B cell (primary cell): Measurements from ENCODE around the gene KHK. TPM values are rescaled to one million over a fixed set of nuclear protein-coding genes. Genes with fewer than 3 reads are reported as not detected.

ENCODE experiments used
- ATAC-seq: fragments of 200-7000 bp; cut with Tn5 transposase; one replicate; pipeline ENCODE4 v1.10.0; 2021; ENCODE audit warnings: low read depth, mild to moderate bottlenecking, moderate number of reproducible peaks, moderate library complexity
- CTCF ChIA-PET: fragments of 350-600 bp; sonication (Branson Sonifier 250); formaldehyde crosslinking; loops from one replicate; lab custom pipeline; 2021; ENCODE audit warnings: antibody characterized with exemption, inconsistent platforms; lab: Charles Lee
- POLR2A ChIA-PET: fragments of 350-600 bp; sonication (Branson Sonifier 250); formaldehyde crosslinking; loops from one replicate; lab custom pipeline; 2021; ENCODE audit warnings: antibody characterized with exemption; lab: Charles Lee
- DNase-seq: peaks from one replicate; pipeline ENCODE4 v3.0.0; 2013
- H2AFZ ChIP-seq: 2 replicates; pipeline ENCODE4 v1.6.1; 2012; ENCODE audit warnings: mild to moderate bottlenecking, low read depth, low read length; ENCODE audit not compliant: insufficient read depth, poor library complexity, severe bottlenecking
- H3K27ac ChIP-seq, 2 donors: 1 replicate in 1 of 2; 2 replicates in 1 of 2; pipeline ENCODE4 v1.5.1; 2012 to 2013; ENCODE audit warnings: low read length in 2 of 2, mild to moderate bottlenecking in 2 of 2, moderate library complexity in 1 of 2
- H3K27me3 ChIP-seq, 4 experiments: fragments of 200-600 bp in 1 of 4; sonication (generic) in 1 of 4; replicated peaks in 1 of 4; 1 replicate in 2 of 4; 2 replicates in 2 of 4; pipeline versions ENCODE4 v1.6.1 to v1.7.0; 2013 to 2016; ENCODE audit warnings: low read length in 3 of 4, mild to moderate bottlenecking in 2 of 4, mixed read lengths in 1 of 4, moderate library complexity in 1 of 4; ENCODE audit not compliant: insufficient read depth in 4 of 4, control insufficient read depth in 3 of 4; ENCODE audit errors: control extremely low read depth in 1 of 4
- H3K36me3 ChIP-seq, 2 experiments: replicated peaks in 1 of 2; 1 replicate in 1 of 2; 2 replicates in 1 of 2; pipeline versions ENCODE4 v1.6.1 to v1.7.1; 2013; ENCODE audit warnings: low read length in 1 of 2; ENCODE audit not compliant: insufficient read depth in 2 of 2, control insufficient read depth in 1 of 2; ENCODE audit errors: control extremely low read depth in 1 of 2, extremely low read depth in 1 of 2
- H3K4me1 ChIP-seq, 2 donors: fragments of 200-600 bp in 1 of 2; sonication (generic) in 1 of 2; 1 replicate in 1 of 2; 2 replicates in 1 of 2; pipeline versions ENCODE4 v1.5.1 to v1.6.1; 2013 to 2017; ENCODE audit warnings: low read length in 2 of 2; ENCODE audit not compliant: control insufficient read depth in 2 of 2, insufficient read depth in 2 of 2
- H3K4me2 ChIP-seq: replicated peaks from 2 replicates; pipeline ENCODE3; 2012; ENCODE audit warnings: mild to moderate bottlenecking, low read depth, low read length; ENCODE audit not compliant: poor library complexity, severe bottlenecking
- H3K4me3 ChIP-seq, 5 experiments: fragments of 200-600 bp in 1 of 5; sonication (generic) in 1 of 5; 1 replicate in 3 of 5; 2 replicates in 2 of 5; pipeline versions ENCODE4 v1.5.1 to v1.7.0; 2011 to 2016; ENCODE audit warnings: low read length in 4 of 5, mild to moderate bottlenecking in 4 of 5, low read depth in 2 of 5, control low read depth in 1 of 5, moderate library complexity in 1 of 5; ENCODE audit not compliant: insufficient read depth in 1 of 5; ENCODE audit errors: control extremely low read depth in 1 of 5, extremely low read depth in 1 of 5
- H3K79me2 ChIP-seq: fragments of 200-600 bp; sonication (generic); one replicate; pipeline ENCODE4 v1.6.0; 2016; ENCODE audit warnings: low read length; ENCODE audit not compliant: control insufficient read depth, insufficient read depth
- H3K9ac ChIP-seq: fragments of 200-600 bp; sonication (generic); 2 replicates; pipeline ENCODE4 v1.6.1; 2017; ENCODE audit warnings: mild to moderate bottlenecking, low read length, moderate library complexity
- H3K9me3 ChIP-seq, 3 donors: one replicate each; pipeline versions ENCODE4 v1.6.1 to v1.7.1; 2013; ENCODE audit warnings: low read length in 2 of 3; ENCODE audit not compliant: control insufficient read depth in 2 of 3, insufficient read depth in 1 of 3; ENCODE audit errors: control extremely low read depth in 1 of 3
- H4K20me1 ChIP-seq: 2 replicates; pipeline ENCODE4 v1.6.0; 2012; ENCODE audit warnings: mild to moderate bottlenecking, low read length; ENCODE audit not compliant: insufficient read depth, control insufficient read depth, poor library complexity, severe bottlenecking
- H3K27ac Mint-ChIP-seq: one replicate; pipeline ENCODE4 v1.8.0; 2021; ENCODE audit warnings: mixed read lengths
- H3K27me3 Mint-ChIP-seq: one replicate; pipeline ENCODE4 v1.8.0; 2021; ENCODE audit warnings: mixed read lengths
- H3K4me1 Mint-ChIP-seq: one replicate; pipeline ENCODE4 v1.8.0; 2021; ENCODE audit warnings: mixed read lengths
- H3K4me3 Mint-ChIP-seq: one replicate; pipeline ENCODE4 v1.8.0; 2021; ENCODE audit warnings: mixed read lengths
- H3K9me3 Mint-ChIP-seq: one replicate; pipeline ENCODE4 v1.8.0; 2022; ENCODE audit warnings: mixed read lengths; ENCODE audit not compliant: insufficient read depth
- EZH2 ChIP-seq: IDR thresholded peaks from 2 replicates; pipeline ENCODE4 v1.6.1; 2012; ENCODE audit warnings: borderline replicate concordance, low read depth, mild to moderate bottlenecking, moderate library complexity, low read length; ENCODE audit not compliant: insufficient read depth, poor library complexity, severe bottlenecking
- WGBS: methylation state at CpG from one replicate; pipeline ENCODE4 v1.1.5; 2013; ENCODE audit warnings: missing lambda C conversion rate; ENCODE audit not compliant: insufficient coverage; 5-methylcytosine and 5-hydroxymethylcytosine counted together
- intact Hi-C: fragments of 100-400 bp; cut with micrococcal nuclease; formaldehyde crosslinking; loops from one replicate; pipeline ENCODE4 v1.10.0; 2022
- polyA plus RNA-seq: library from polyadenylated mRNA; depleted of rRNA; stranded (reverse); fragments of >200 nt; gene quantifications from 2 replicates; pipeline ENCODE4 v1.2.3, GENCODE V29; 2012
- total RNA-seq, 2 donors: library from RNA; stranded (reverse); fragments of 120-200 nt in 1 of 2; gene quantifications; 1 replicate in 1 of 2; 2 replicates in 1 of 2; pipeline versions ENCODE4 v1.2.3 to v1.2.4, GENCODE V29; 2013 to 2022
- TF ChIP-seq, protein P1 (sequence below): fragments of 200-600 bp; IDR thresholded peaks from one replicate; pipeline ENCODE4 v1.8.0; 2022; ENCODE audit warnings: antibody characterized with exemption, mild to moderate bottlenecking

The KHK gene
- total and polyA plus RNA-seq, 2 donors (not counting 1 experiment from before 2014, with no cell fraction given) = 3.3 to 4.0 TPM

DNA sequence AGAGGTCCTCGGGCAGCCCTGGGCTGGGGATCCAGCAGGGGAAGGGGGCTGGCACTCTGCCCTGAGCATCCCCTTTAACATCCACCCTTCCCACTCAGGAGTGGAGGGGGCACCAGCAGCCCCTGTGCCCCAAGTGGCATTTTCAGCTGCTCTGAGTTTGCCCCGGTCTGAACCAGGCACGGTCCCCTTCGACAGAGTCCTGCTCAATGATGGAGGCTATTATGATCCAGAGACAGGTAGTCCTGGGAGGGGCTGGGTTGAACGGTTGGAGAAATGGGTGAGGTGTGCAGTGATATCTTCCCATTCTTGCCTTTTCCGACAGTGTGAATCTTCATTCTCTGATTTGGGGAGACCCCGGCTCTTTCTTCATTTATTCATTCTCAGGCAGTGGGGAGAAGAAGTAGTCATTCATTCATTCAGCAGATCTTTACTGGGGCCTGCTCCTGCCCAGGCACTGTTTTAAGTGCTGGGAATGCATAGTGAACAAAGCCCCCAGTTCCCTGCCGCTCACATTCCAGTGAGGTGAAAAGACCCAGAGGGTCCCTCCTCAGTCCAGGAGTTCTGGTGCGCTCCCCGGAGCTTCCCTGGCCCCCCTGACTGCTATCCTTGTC is 1.4 kb upstream of the KHK start:
- Mint-ChIP-seq H3K4me1 (peaks cover 28% of the 10 kb centered on the region), H3K27me3 (no peaks in the 10 kb centered on the region), H3K27ac (peak overlapping the region; percentile 32), H3K9me3 (no peaks in the 10 kb centered on the region), H3K4me3 (peak overlapping the region; percentile 91)
- WGBS = 68% methylated on average over 7 of the region's 10 CpGs
- DNase-seq = no peak
- no peaks in the 10 kb centered on the region for H3K36me3 ChIP-seq
- peak overlapping the region; percentile 97 for H2AFZ ChIP-seq
- peak overlapping the region in 1 of 2 donors; percentile 81 for H3K27ac ChIP-seq
- peak overlapping the region; percentile 16 to 91 (median 66) for H3K4me3 ChIP-seq
- ATAC-seq = no peak
- H3K4me1 ChIP-seq = peaks cover 26 to 38% of the 10 kb centered on the region in 2 donors
- H3K27me3 ChIP-seq = no peaks in the 10 kb centered on the region
- intact Hi-C loops = loop anchor here (5.0 to 10.0 kb wide), 4 partner anchors 123 to 1790 kb away; partner anchors contain the start of genes ASXL2, CENPA and TRMT61B
- H3K9me3 ChIP-seq = no peaks in the 10 kb centered on the region
- TF ChIP-seq EZH2 = no peak
- TF ChIP-seq, protein P1, sequence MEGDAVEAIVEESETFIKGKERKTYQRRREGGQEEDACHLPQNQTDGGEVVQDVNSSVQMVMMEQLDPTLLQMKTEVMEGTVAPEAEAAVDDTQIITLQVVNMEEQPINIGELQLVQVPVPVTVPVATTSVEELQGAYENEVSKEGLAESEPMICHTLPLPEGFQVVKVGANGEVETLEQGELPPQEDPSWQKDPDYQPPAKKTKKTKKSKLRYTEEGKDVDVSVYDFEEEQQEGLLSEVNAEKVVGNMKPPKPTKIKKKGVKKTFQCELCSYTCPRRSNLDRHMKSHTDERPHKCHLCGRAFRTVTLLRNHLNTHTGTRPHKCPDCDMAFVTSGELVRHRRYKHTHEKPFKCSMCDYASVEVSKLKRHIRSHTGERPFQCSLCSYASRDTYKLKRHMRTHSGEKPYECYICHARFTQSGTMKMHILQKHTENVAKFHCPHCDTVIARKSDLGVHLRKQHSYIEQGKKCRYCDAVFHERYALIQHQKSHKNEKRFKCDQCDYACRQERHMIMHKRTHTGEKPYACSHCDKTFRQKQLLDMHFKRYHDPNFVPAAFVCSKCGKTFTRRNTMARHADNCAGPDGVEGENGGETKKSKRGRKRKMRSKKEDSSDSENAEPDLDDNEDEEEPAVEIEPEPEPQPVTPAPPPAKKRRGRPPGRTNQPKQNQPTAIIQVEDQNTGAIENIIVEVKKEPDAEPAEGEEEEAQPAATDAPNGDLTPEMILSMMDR = no peak
- H3K79me2 ChIP-seq = peaks cover 4% of the 10 kb centered on the region
- ChIA-PET CTCF (interaction anchor here (0.6 to 4.7 kb wide), 6 partner anchors 11 to 218 kb away, joined by 3 to 27 read pairs (median 8); partner anchors contain the start of genes AGBL5 and OST4), POLR2A (interaction anchor here (0.8 to 1.2 kb wide), 2 partner anchors 34 to 286 kb away, joined by 3 read pairs; partner anchors contain the start of gene AGBL5)
- H3K4me2 ChIP-seq = peak overlapping the region; percentile 97
- H4K20me1 ChIP-seq = no peaks in the 10 kb centered on the region
- peak overlapping the region; percentile 86 for H3K9ac ChIP-seq

DNA sequence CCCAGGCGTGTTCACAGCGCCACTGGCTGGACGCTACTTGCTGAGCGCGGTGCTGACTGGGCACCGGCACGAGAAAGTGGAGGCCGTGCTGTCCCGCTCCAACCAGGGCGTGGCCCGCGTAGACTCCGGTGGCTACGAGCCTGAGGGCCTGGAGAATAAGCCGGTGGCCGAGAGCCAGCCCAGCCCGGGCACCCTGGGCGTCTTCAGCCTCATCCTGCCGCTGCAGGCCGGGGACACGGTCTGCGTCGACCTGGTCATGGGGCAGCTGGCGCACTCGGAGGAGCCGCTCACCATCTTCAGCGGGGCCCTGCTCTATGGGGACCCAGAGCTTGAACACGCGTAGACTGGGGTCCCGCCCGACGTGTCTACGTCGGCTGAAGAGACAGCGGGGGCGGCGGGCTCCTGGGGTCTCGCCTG is 891 bp upstream of the KHK start:
- peak overlapping the region; percentile 97 for H3K4me2 ChIP-seq
- Mint-ChIP-seq H3K27ac (peak overlapping the region; percentile 50), H3K4me3 (peak overlapping the region; percentile 91), H3K27me3 (no peaks in the 10 kb centered on the region), H3K9me3 (no peaks in the 10 kb centered on the region), H3K4me1 (peaks cover 28% of the 10 kb centered on the region)
- no peak for DNase-seq
- no peaks in the 10 kb centered on the region for H3K27me3 ChIP-seq
- intact Hi-C loops = loop anchor here (1.0 to 10.0 kb wide), 12 partner anchors 11 to 1789 kb away; partner anchors contain the start of genes ABHD1, AGBL5, ASXL2 and CAD
- ChIA-PET POLR2A (interaction anchor here (0.5 to 1.2 kb wide), 4 partner anchors 14 to 286 kb away, joined by 3 read pairs; partner anchors contain the start of genes AGBL5 and OST4), CTCF (interaction anchor here (1.0 to 3.4 kb wide), 4 partner anchors 13 to 218 kb away, joined by 3 to 14 read pairs (median 8); partner anchors contain the start of gene OST4)
- no peaks in the 10 kb centered on the region for H3K36me3 ChIP-seq
- peak overlapping the region; percentile 86 for H3K9ac ChIP-seq
- no peak for TF ChIP-seq EZH2
- TF ChIP-seq, protein P1 = no peak
- no peaks in the 10 kb centered on the region for H4K20me1 ChIP-seq
- peaks cover 24 to 36% of the 10 kb centered on the region in 2 donors for H3K4me1 ChIP-seq
- peak overlapping the region; percentile 97 for H2AFZ ChIP-seq
- peak overlapping the region; percentile 16 to 91 (median 66) for H3K4me3 ChIP-seq
- ATAC-seq = no peak
- peak overlapping the region; percentile 68 to 81 for H3K27ac ChIP-seq
- peaks cover 4% of the 10 kb centered on the region for H3K79me2 ChIP-seq
- WGBS = 3% methylated on average over 38 of the region's 38 CpGs
- H3K9me3 ChIP-seq = no peaks in the 10 kb centered on the region
